HG03066 (cell line): ENCODE data around the gene ZEB1.
A peak's percentile ranks its signal among the peaks of the same experiment; 100 is the strongest.
"Not testable (repeated sequence)": the region's sequence is repeated elsewhere in the genome, so short reads cannot be mapped to it uniquely, and the experiment has no call there.

Source experiments
- ATAC-seq: cut with Tn5 transposase; IDR thresholded peaks from one replicate; pipeline ENCODE4 v1.9.1; 2021; ENCODE audit warnings: low read depth; ENCODE audit not compliant: unreplicated experiment

The ZEB1 gene

GRCh38 chr10:31362023-31362641 lies 43.1 kb downstream of the ZEB1 start:
- ATAC-seq = no peak

GRCh38 chr10:31363696-31364095 lies 44.7 kb downstream of the ZEB1 start:
- ATAC-seq = not testable (repeated sequence)

GRCh38 chr10:31364238-31364637 lies 45.2 kb downstream of the ZEB1 start:
- ATAC-seq = not testable (repeated sequence)

GRCh38 chr10:31366703-31367102 lies 47.7 kb downstream of the ZEB1 start:
- no peak for ATAC-seq

GRCh38 chr10:31368724-31369123 lies 49.7 kb downstream of the ZEB1 start:
- ATAC-seq = no peak

GRCh38 chr10:31372439-31372838 lies 53.4 kb downstream of the ZEB1 start:
- no peak for ATAC-seq

GRCh38 chr10:31374146-31374696 lies 55.2 kb downstream of the ZEB1 start:
- ATAC-seq = no peak

GRCh38 chr10:31381171-31381570 lies 62.2 kb downstream of the ZEB1 start:
- ATAC-seq = no peak

- ATAC-seq = no peak
Measured at GRCh38 chr10:31381766-31382316, 62.8 kb downstream of the ZEB1 start.

GRCh38 chr10:31383810-31384588 lies 65.0 kb downstream of the ZEB1 start:
- ATAC-seq = peak; percentile 93

GRCh38 chr10:31384589-31384949 lies 65.6 kb downstream of the ZEB1 start:
- ATAC-seq = peak; percentile 25

- no peak for ATAC-seq
Measured at GRCh38 chr10:31390804-31391203, 71.8 kb downstream of the ZEB1 start.

- ATAC-seq = no peak
Measured at GRCh38 chr10:31393844-31394243, 74.8 kb downstream of the ZEB1 start.

- no peak for ATAC-seq
Measured at GRCh38 chr10:31395695-31396094, 76.7 kb downstream of the ZEB1 start.

GRCh38 chr10:31396376-31396775 lies 77.4 kb downstream of the ZEB1 start:
- ATAC-seq = no peak

- ATAC-seq = no peak
Measured at GRCh38 chr10:31397852-31398251, 78.8 kb downstream of the ZEB1 start.

- no peak for ATAC-seq
Measured at GRCh38 chr10:31399171-31399570, 80.2 kb downstream of the ZEB1 start.

- ATAC-seq = no peak
Measured at GRCh38 chr10:31399631-31400030, 80.6 kb downstream of the ZEB1 start.

GRCh38 chr10:31401287-31401686 lies 82.3 kb downstream of the ZEB1 start:
- ATAC-seq = no peak

- ATAC-seq = no peak
Measured at GRCh38 chr10:31404640-31405039, 85.6 kb downstream of the ZEB1 start.

- ATAC-seq = not testable (repeated sequence)
Measured at GRCh38 chr10:31405829-31406228, 86.8 kb downstream of the ZEB1 start.

GRCh38 chr10:31412397-31412796 lies 93.4 kb downstream of the ZEB1 start:
- ATAC-seq = not testable (repeated sequence)
